ENCODE results near the gene PTCH1. TPM values are rescaled to one million over a fixed set of nuclear protein-coding genes. Genes with fewer than 3 reads are reported as not detected.
A peak's percentile ranks its signal among the peaks of the same experiment; 100 is the strongest.

The PTCH1 gene
- polyA plus RNA-seq, 3 donors, result 26.5 to 38.8 (median 29.2) TPM

GRCh38 chr9:95483431-95483830, 33.3 kb downstream of the PTCH1 start:
- DNase-seq (ENCODE audit: extremely low read depth in 1 of 11, low read depth in 9 of 11, low spot score in 4 of 11), result no peak

GRCh38 chr9:95482621-95483020, 34.1 kb downstream of the PTCH1 start:
- DNase-seq (ENCODE audit: extremely low read depth in 1 of 11, low read depth in 9 of 11, low spot score in 4 of 11), result no peak

DNA sequence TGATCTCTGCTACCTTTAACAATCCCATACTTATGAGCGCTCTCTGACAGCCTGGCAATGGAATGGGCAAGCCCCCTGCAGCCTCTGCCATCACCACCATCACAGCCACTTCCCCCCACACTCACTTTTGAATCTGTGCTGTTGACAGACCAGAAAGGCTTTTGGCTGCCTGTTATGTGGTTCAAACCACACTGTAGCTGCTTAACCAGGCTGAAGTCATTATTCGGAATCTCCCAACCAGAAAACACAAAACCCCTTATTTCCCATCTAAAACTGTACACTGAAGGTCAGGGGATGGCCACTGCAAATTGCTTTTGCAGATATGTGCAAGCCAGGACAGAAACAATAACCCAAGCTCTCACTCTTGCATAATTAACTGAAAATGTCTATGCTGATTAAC, 35.8 kb downstream of the PTCH1 start:
- no peak for DNase-seq (ENCODE audit: extremely low read depth in 1 of 11, low read depth in 9 of 11, low spot score in 4 of 11)

GRCh38 chr9:95480346-95480745, 36.4 kb downstream of the PTCH1 start:
- no peak for DNase-seq (ENCODE audit: extremely low read depth in 1 of 11, low read depth in 9 of 11, low spot score in 4 of 11)

- no peak for DNase-seq (ENCODE audit: extremely low read depth in 1 of 11, low read depth in 9 of 11, low spot score in 4 of 11)
These were observed 37.4 kb downstream of the PTCH1 start for GRCh38 chr9:95479330-95479729.

DNA sequence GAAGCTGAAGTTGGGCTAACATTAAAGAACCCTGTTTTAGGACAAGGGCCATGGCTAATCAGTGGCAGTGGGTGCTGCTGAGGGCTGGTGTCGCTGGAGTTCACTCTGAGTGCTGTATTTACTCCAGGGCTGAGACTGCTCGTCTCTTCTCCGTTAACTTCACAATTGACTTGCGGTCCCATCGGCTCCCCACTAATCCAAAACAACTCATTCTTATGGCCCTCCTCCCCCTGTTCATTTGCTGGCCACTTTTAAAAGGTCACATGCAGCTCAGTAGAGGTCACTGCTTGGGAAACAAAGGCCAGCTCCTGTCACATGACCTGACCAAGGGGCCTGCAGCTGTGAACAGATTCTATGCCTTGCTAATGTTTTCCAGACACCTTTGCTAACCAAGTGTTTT, 38.4 kb downstream of the PTCH1 start:
- DNase-seq (ENCODE audit: extremely low read depth in 1 of 11, low read depth in 9 of 11, low spot score in 4 of 11), result no peak

GRCh38 chr9:95477885-95478284, 38.9 kb downstream of the PTCH1 start:
- DNase-seq (ENCODE audit: extremely low read depth in 1 of 11, low read depth in 9 of 11, low spot score in 4 of 11), result no peak

DNA sequence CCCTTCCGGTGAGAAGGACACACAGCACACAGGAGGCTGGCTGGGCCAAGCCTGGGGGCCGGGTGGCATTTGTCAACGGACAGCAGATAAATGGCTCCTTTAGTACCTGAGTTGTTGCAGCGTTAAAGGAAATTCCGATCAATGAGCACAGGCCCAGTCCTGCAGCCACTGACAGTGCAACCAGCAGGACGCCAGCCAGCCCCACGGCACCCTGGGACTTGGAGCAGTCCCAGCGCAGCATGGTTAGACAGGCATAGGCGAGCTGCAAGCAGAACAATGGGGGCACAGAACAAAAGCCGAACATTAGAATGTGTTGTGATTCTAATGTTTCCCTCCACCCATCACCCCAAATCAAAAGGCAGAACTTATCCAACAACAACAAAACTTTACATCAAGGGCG, 39.3 kb downstream of the PTCH1 start:
- DNase-seq (ENCODE audit: extremely low read depth in 1 of 11, low read depth in 9 of 11, low spot score in 4 of 11), result no peak

GRCh38 chr9:95468791-95469190, 48.0 kb downstream of the PTCH1 start:
- no peak for DNase-seq (ENCODE audit: extremely low read depth in 1 of 11, low read depth in 9 of 11, low spot score in 4 of 11)

GRCh38 chr9:95465115-95465514, 51.7 kb downstream of the PTCH1 start:
- no peak for DNase-seq (ENCODE audit: extremely low read depth in 1 of 11, low read depth in 9 of 11, low spot score in 4 of 11)

- no peak for DNase-seq (ENCODE audit: extremely low read depth in 1 of 11, low read depth in 9 of 11, low spot score in 4 of 11)
These were observed 53.4 kb downstream of the PTCH1 start for GRCh38 chr9:95463148-95464060.

DNA sequence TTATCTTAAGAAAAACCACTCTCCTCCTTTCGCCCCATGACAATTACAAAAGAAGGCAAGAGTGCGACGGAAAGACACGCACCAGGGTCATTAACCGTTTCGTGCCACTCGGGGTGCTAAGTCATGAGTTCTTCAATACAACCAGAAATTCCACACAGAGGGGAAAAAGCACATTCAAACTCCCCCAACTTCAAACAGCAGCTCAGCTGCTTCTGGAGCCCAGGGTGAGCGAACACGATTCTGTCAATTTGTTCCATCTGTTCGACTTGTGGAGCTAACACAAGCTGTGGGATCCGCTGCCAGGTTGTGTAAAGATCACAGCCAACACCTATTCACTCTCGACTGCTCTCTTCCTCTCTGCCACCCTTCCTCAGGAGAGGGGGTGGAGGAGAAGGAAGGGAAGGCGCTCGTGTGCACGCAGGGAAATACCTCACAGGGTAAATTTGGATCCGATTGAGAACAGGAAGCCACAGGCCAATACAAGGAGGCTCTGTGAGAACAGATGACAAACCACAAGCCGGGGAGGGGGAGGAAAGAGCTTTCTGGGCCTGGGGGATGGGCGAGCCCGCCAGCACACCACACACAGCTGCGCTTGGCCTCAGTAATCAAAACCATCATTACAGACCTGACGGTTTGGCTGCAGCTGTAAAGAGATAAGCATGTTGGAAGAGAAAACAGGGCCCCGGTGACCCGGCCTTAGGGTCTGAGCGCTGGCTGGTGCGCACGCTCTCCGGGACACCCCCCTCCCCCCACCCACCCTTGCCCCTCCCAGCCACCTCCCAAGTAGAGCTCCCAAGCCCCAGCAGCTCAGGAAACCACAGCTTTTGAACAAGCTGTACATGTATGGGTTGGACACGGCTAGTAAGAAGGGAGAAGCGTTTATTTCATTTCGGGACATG, 54.3 kb downstream of the PTCH1 start:
- DNase-seq (ENCODE audit: extremely low read depth in 1 of 11, low read depth in 9 of 11, low spot score in 4 of 11), result peak; percentile 47 to 82 (median 76)

GRCh38 chr9:95461448-95462248, 55.1 kb downstream of the PTCH1 start:
- no peak for DNase-seq (ENCODE audit: extremely low read depth in 1 of 11, low read depth in 9 of 11, low spot score in 4 of 11)

DNA sequence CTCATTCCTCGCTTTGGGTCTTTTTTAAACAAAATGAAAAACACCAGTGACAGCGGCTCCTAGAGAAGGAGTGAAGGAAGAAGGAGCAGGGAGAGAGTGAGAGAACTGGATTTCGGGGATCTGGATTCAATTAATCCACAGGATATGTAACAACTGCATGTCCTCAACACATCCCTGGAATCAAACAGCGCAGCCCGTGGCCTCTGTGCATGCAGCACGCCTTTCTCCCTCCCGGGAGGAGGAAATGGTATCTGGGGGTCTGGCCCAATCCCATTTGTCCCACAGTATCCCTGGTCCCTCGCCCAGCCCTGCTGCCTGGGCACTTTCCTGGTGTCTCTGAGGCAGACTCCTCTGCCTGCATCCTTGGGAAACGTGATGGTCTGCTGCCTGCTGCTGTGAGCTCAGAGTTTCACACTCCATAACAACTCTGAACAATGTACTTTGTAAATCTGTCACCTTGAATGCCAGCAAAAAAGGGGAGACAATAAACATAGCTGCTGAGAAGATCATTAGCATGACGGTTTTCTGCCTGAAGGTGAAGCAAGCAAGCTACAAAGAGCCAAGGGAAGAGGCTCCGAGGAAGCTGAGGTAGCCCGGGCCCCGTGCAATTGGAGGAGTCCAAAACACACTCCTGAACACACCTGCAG, 56.1 kb downstream of the PTCH1 start:
- no peak for DNase-seq (ENCODE audit: extremely low read depth in 1 of 11, low read depth in 9 of 11, low spot score in 4 of 11)

- peak in 1 of 11 donors; percentile 12 for DNase-seq (ENCODE audit: extremely low read depth in 1 of 11, low read depth in 9 of 11, low spot score in 4 of 11)
These were observed 56.8 kb downstream of the PTCH1 start for GRCh38 chr9:95459851-95460517.

GRCh38 chr9:95459178-95459577, 57.6 kb downstream of the PTCH1 start:
- no peak for DNase-seq (ENCODE audit: extremely low read depth in 1 of 11, low read depth in 9 of 11, low spot score in 4 of 11)

DNA sequence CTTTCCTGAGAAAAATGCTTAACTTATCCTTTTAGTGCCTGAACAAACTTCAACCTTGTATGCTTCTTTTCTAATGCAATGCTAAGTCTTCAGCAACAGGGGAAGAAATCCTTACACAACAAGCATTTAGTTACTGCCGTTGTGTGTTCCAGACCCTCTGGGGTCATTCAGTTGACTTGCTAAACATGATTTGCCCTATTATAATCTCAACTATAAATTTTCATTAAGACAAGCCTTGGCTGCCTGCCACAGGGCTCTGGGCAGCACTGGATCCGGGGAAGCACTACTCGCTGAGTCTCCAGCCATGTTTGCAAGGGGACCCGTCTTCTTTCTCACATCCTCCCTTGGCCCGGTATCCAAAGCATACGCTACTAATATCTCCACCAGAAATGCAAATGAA, 58.1 kb downstream of the PTCH1 start:
- peak in 4 of 11 donors; percentile 34 to 56 (median 44) for DNase-seq (ENCODE audit: extremely low read depth in 1 of 11, low read depth in 9 of 11, low spot score in 4 of 11)

- no peak for DNase-seq (ENCODE audit: extremely low read depth in 1 of 11, low read depth in 9 of 11, low spot score in 4 of 11)
These were observed 59.0 kb downstream of the PTCH1 start for GRCh38 chr9:95457769-95458168.
